ENCODE measurements around the gene SYNJ2. TPM values are rescaled to one million over a fixed set of nuclear protein-coding genes. Genes with fewer than 3 reads are reported as not detected.

SYNJ2 gene
- total RNA-seq, 1 experiment from 2014 or later = 24.5 TPM

DNA sequence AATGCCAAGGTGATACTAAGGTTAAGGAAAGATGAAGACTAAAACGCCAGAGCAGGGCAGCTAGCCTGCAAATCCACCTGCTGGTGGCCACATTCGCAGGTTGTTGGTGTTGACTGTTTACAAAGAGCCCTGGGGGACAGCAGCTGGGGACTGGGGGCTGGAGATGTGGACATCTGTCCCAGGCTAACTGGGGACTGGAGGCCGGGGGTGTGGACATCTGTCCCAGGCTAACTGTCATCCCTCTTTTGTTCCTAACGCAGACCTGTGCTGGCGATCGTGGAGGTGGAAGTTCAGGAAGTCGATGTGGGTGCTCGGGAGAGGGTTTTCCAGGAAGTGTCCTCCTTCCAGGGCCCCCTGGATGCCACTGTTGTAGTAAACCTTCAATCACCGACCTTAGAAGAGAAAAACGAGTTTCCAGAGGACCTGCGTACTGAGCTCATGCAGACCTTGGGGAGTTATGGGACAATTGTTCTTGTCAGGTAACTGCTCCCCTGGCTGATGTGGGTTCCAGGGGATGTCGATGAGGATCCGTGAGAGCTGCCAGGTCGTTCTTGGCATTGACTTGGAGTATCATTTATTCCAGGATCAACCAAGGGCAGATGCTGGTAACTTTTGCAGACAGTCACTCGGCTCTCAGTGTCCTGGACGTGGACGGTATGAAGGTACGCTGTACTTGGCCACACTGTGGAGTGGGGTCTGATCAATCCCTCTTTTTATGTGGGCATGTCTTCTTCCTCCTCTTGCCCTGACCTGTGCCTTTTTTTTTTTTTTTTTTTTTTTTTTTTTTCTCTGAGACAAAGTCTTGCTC, 99.4 kb downstream of the SYNJ2 start:
- DNase-seq = no peak
- Histone ChIP-seq H3K56ac (ENCODE audit: insufficient read length, low read depth, low read length) (no peak overlapping the region), H4K5ac (ENCODE audit: insufficient read length, low read depth, low read length) (no peak overlapping the region), H3K79me1 (ENCODE audit: insufficient read depth, low read depth, low read length, poor library complexity, severe bottlenecking) (no peaks in the 10 kb centered on the region), H3K4me1 (ENCODE audit: insufficient read depth, low read length) (no peaks in the 10 kb centered on the region), H3K9me3 (ENCODE audit: control insufficient read depth, low read depth, low read length) (no peaks in the 10 kb centered on the region), H3K18ac (ENCODE audit: insufficient read length, low read depth, low read length) (no peak overlapping the region), H3K79me2 (ENCODE audit: insufficient read depth, low read length) (no peaks in the 10 kb centered on the region), H2BK12ac (ENCODE audit: insufficient read length, low read depth, low read length) (no peak overlapping the region), H2BK15ac (ENCODE audit: low read depth, low read length) (no peak overlapping the region), H3K4ac (ENCODE audit: low read depth, low read length) (no peak overlapping the region), H4K20me1 (ENCODE audit: control insufficient read depth, insufficient read depth, insufficient read length) (no peaks in the 10 kb centered on the region), H3K27me3 (ENCODE audit: insufficient read depth, low read length) (no peaks in the 10 kb centered on the region), H2BK5ac (ENCODE audit: insufficient read length, low read length) (no peak overlapping the region), H2BK120ac (ENCODE audit: low read depth, low read length, poor library complexity, severe bottlenecking) (no peak overlapping the region), H3K23ac (ENCODE audit: insufficient read length, low read depth, low read length) (no peak overlapping the region), H3T11ph (ENCODE audit: low read length) (no peak overlapping the region), H3K9ac (ENCODE audit: extremely low read depth, insufficient read length, low read length) (no peak overlapping the region), H3K23me2 (ENCODE audit: insufficient read length, low read depth, low read length, poor library complexity, severe bottlenecking) (no peaks in the 10 kb centered on the region), H3K14ac (ENCODE audit: insufficient read depth, low read length) (no peak overlapping the region), H3K27ac (ENCODE audit: insufficient read length, low read depth, low read length) (no peak overlapping the region), H4K91ac (ENCODE audit: insufficient read length, low read depth, low read length) (no peak overlapping the region), H2AK5ac (ENCODE audit: insufficient read length, low read length) (no peak overlapping the region), H3K4me2 (ENCODE audit: insufficient read depth, insufficient read length, low read length) (no peak overlapping the region), H2BK20ac (ENCODE audit: low read depth, low read length, poor library complexity, severe bottlenecking) (no peak overlapping the region), H4K8ac (replicated peaks; ENCODE audit: insufficient read length, low read depth, low read length) (no peak overlapping the region), H2AFZ (ENCODE audit: low read length) (no peak overlapping the region)
- no CpG with 5 or more reads among the region's 18 CpGs for WGBS (ENCODE audit: extremely low coverage, insufficient read length, low lambda C conversion rate)
- TF ChIP-seq, protein P1, sequence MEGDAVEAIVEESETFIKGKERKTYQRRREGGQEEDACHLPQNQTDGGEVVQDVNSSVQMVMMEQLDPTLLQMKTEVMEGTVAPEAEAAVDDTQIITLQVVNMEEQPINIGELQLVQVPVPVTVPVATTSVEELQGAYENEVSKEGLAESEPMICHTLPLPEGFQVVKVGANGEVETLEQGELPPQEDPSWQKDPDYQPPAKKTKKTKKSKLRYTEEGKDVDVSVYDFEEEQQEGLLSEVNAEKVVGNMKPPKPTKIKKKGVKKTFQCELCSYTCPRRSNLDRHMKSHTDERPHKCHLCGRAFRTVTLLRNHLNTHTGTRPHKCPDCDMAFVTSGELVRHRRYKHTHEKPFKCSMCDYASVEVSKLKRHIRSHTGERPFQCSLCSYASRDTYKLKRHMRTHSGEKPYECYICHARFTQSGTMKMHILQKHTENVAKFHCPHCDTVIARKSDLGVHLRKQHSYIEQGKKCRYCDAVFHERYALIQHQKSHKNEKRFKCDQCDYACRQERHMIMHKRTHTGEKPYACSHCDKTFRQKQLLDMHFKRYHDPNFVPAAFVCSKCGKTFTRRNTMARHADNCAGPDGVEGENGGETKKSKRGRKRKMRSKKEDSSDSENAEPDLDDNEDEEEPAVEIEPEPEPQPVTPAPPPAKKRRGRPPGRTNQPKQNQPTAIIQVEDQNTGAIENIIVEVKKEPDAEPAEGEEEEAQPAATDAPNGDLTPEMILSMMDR (conservative IDR thresholded peaks at IDR 0.05) = no peak
- H3K36me3 Mint-ChIP-seq (ENCODE audit: insufficient read depth in 1 of 3, low read depth in 3 of 3) = peaks cover 20 to 83% (median 25%) of the 10 kb centered on the region in 3 experiments
- H3K27ac Mint-ChIP-seq = peak overlapping the region in 2 of 3 experiments; percentile 44 to 59; a peak in 4 of 7 replicates
- H3K27me3 Mint-ChIP-seq (ENCODE audit: low read depth) = no peaks in the 10 kb centered on the region; the same call in 1 of the 2 replicates
- H3K9me3 Mint-ChIP-seq = no peaks in the 10 kb centered on the region
- H3K4me3 Mint-ChIP-seq = no peak overlapping the region
- no peaks in the 10 kb centered on the region; a peak in 1 of 4 replicates for H3K4me1 Mint-ChIP-seq
